ENCODE measurements around the gene HDHD3.
"Not testable (repeated sequence)": the region's sequence is repeated elsewhere in the genome, so short reads cannot be mapped to it uniquely, and the experiment has no call there.

The HDHD3 gene, protein sequence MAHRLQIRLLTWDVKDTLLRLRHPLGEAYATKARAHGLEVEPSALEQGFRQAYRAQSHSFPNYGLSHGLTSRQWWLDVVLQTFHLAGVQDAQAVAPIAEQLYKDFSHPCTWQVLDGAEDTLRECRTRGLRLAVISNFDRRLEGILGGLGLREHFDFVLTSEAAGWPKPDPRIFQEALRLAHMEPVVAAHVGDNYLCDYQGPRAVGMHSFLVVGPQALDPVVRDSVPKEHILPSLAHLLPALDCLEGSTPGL

DNA sequence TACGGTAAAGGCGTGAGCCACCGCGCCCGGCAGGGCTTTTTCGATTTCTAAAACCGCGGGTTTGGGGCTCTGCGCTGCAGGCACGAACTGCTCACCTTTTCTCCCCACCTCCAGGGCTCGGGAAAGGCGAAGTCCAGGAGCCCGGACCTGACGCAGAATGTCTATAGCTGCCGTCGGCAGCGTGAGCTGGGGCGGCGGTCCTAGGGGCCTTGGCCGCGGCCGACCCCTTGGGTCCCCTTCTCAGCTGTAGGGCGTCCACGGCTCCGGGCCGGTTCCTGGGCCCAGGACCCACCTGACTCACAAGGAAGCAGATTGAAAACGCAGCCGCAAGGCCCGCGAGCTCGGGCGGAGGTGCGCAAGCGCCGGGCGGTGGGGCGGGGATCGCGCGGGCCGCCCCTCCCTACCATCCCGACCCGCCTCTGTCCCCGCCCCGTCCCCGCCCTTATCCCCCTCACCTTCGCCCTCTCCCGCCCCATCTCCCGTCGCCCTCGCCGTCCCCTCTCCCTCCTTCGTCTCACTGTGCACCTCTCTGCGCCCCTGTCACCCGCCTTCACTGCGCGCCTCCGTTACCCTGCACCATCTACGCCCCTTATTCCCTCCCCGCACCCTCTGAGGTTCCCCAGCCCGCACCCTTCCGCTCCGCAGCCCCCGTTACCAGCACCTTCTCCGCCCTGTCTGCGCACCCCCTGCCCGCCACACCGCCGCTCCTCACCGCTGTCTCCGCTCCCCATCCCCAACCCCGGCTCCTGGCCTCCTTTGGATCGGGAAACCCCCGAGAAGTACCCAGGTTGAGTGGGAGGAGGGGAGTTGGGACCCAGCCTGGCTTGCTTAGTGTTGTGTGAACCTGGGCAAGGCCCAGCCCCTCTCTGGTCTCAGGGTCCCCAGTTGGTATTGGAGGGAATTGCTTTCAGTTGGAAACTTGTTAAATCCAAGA lies at the start of gene HDHD3:
HDHD3 (minus strand) TSS at position 353 of the 934 bp plus-strand sequence. CDS start 2,632 bp downstream, outside the sequence.
- peak; percentile 91 for DNase-seq (ENCODE audit: low spot score)

DNA sequence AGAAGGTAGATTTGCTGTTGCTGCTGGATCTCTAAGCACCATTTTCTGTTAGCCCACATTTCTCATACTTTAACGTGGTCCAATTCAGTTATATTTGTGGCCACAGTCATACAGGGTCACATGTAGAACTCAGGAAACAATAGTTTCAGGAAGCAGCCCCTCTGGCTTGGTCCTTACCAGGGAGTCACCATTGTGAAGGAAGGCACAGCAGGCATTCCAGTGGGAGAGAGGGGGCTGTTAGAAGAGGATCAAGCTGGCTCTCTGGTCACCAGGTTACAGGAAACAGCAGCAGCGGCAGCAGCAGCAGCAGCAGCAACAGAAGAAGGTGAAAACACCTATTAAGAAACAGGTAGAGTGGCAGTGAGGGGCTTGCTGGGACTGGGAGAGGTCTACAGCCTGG lies 48.3 kb upstream of the HDHD3 start:
- DNase-seq (ENCODE audit: low spot score), result no peak

GRCh38 chr9:113421726-113422125 lies 44.9 kb upstream of the HDHD3 start:
- DNase-seq (ENCODE audit: low spot score), result no peak

- no peak for DNase-seq (ENCODE audit: low spot score)
These were observed 40.6 kb upstream of the HDHD3 start for GRCh38 chr9:113417370-113417769.

DNA sequence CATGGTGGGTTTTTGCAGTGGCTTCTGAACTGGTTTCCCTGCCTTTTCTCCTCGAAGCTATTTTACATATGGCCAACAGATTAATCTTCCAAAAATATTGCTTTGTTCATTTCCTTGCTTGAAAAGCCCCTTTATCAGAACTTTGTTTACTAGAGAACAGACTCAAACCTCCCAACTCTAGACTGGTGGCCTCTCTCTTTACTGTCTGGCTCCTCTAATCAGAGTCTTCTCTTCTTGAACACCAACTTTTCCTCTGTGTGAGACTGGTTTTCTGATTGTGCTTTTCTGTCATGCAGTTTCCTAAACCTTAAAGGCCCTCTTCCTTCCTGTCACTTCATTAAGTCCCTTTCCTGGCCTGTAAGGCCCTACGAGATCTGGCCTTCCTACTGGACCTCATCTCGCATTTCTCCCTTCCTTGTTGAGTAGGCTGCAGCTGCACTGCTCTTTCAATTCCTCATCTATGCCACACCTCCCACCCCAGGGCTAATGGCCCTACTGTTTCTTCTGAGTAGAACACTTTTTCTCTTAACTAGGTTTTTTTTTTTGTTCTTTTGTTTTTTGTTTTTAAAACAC lies 39.4 kb upstream of the HDHD3 start:
- DNase-seq (ENCODE audit: low spot score), result no peak

GRCh38 chr9:113410207-113410864 lies 33.5 kb upstream of the HDHD3 start, which contains the start of the genes C9orf43 and POLE3:
Gene C9orf43, plus strand, starts transcription at chr9:113410747. Its CDS starts 2,747 bp downstream, at chr9:113413494.
Gene POLE3, minus strand, starts transcription at chr9:113410675. Its CDS starts 382 bp downstream, at chr9:113410293.
- peak; percentile 94 for DNase-seq (ENCODE audit: low spot score)

- DNase-seq (ENCODE audit: low spot score), result no peak
These were observed 33.1 kb upstream of the HDHD3 start for GRCh38 chr9:113409883-113410206.

GRCh38 chr9:113409481-113409880 lies 32.7 kb upstream of the HDHD3 start:
- no peak for DNase-seq (ENCODE audit: low spot score)

- DNase-seq (ENCODE audit: low spot score), result peak; percentile 71
These were observed 30.2 kb upstream of the HDHD3 start for GRCh38 chr9:113406873-113407511.

- DNase-seq (ENCODE audit: low spot score), result not testable (repeated sequence)
These were observed 29.6 kb upstream of the HDHD3 start for GRCh38 chr9:113406353-113406752.

GRCh38 chr9:113403646-113404045 lies 26.9 kb upstream of the HDHD3 start:
- no peak for DNase-seq (ENCODE audit: low spot score)

DNA sequence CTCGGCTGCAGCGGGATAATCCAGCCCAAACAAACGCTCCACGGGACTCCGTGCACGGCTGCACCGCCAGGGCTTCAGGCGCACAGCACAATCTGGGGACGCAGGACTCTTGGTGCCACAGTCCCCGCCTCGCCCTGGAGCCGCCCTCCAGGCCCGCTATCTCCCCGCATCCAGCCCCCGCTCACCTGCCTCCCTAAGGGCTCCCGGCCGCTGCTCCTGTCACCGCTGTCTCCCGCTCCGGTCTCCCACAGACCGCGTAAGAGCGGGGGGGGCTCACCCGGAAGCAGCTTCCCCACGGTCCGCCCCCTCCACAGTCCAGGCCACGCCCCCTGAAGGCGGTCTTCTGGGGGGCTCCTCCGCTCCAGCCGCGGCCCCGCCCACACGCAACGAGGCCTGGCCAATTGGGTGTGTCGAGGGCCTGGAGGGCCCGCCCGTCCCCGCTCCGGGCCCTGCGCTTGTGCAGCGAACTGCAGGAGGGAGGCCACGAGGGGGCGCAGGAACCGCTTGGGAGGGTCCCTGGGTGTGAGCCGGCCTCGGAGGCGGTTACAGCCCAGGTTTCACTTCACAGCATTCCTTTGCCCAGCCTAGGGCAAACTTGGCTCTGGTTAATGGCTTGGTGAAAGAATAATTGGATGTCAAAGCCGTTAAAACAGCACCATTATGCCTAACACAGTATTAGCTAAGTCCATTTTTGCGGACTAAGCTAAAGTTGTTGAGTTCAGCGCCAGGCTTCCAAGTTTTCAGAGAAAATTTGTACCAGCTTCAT lies 24.4 kb upstream of the HDHD3 start, which contains the start of gene ALAD:
ALAD (minus strand) TSS at position 258 of the 766 bp plus-strand sequence. CDS start 7,725 bp downstream, outside the sequence.
- peak; percentile 99 for DNase-seq (ENCODE audit: low spot score)

- no peak for DNase-seq (ENCODE audit: low spot score)
These were observed 22.9 kb upstream of the HDHD3 start for GRCh38 chr9:113399646-113400200.

DNA sequence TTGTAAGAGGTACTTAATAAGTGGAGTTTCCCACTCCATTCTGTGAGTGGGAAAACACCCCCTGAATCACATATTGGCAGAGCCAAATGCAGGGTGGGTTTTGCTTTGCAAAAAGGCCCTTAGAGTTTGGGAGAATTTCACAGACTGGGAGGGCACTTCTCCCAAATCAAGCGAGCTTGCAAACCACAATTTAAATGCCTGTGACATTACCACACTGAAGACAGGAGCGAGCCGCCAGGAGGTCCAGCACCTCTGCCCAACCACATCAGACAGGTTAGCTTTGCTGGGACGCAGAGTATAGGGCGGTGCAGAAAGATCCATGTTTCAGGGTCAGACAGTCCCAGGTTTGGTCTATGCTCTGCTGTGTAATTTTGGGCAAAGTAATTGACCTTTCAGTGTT lies 22.0 kb upstream of the HDHD3 start:
- no peak for DNase-seq (ENCODE audit: low spot score)

DNA sequence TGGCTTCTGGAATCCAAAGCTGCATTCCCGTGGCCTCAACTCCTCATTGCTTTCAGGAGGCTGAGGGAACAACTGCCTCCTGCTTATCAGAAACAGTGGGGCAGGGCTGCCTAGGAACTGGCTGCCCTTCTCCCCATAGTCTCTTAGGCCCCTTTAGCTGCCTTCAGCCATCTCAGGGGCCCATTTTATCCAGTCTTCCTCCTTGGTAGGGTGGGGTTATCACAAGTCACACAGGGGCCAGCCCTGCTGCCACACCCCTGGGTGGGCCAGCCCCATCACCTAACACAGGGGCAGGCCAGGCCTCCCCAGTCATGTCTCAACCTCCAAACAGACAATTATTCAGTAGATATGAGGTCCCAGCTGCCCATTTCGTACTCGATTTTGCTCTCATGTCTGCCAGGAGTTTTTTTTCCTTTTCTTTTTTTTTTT lies 20.4 kb upstream of the HDHD3 start:
- no peak for DNase-seq (ENCODE audit: low spot score)

DNA sequence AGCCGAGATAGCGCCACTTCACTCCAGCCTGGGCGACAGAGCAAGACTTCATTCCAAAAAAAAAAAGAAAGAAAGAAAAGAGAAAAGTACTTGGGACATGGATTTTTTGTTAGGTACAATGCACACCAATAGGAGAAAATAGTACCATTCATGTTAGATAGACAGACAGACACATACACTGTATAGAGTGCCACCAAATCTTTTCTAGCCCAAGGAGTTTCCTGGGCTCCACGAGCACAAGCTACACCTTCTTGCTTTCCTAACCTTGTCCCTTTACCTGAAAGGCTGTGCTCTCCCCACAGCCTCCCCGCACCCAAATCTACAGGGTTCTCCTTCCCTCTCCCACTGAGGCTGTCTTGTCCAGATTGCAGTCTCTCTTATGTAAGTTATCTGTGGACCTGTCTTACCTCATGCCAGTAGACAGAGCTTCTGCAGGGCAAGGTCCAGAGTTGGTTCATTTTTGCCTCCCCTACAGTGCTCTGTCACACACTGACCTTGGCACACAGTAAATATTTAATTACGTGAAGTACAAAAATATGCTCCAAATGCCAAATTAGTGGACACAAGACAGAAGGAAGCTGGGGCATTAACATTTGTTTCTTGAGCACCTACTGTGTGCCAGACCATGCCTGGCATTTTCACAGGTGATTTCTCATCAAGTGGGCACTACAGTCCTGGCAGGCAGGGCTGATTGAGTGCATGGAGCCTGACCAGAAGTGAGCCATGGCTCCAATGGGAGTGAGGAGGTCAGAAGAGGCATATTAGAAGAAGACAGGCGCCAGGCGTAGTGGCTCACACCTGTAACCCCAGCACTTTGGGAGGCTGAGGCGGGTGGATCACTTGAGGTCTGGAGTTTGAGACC lies 18.4 kb upstream of the HDHD3 start:
- no peak for DNase-seq (ENCODE audit: low spot score)

GRCh38 chr9:113393281-113393680 lies 16.5 kb upstream of the HDHD3 start:
- no peak for DNase-seq (ENCODE audit: low spot score)

DNA sequence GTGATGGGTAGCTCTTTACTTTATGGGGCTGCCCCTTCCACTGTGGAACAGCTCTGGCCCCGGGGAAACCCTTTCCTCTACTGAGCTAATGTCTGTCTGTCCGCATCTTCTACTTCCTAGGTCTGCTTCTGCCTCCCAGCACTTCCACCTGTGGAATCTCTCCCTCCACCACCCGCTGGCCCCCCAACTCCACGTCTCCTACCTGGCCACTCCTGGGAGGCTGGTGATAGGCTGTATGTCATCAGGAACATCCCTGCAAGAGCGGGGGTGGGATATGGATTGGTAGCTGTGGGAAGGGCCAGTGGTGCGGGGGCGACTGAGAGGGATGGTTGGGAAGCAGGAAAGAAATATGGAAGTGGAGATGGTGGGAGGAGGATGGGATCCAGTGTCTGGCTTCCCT lies 15.1 kb upstream of the HDHD3 start:
- DNase-seq (ENCODE audit: low spot score), result no peak

- no peak for DNase-seq (ENCODE audit: low spot score)
These were observed 13.6 kb upstream of the HDHD3 start for GRCh38 chr9:113390192-113390960.
